K562 (cell line): ENCODE data around the gene CHST8. TPM values are rescaled to one million over a fixed set of nuclear protein-coding genes. Genes with fewer than 3 reads are reported as not detected.

Experiments
- ATAC-seq: fragments of 200-7000 bp; cut with Tn5 transposase; 3 replicates; pipeline ENCODE4 v1.9.1; 2020; ENCODE audit warnings: moderate library complexity
- BruUV-seq: library from RNA; stranded (reverse); fragments of 400-500 nt; replicated peaks from 2 replicates; lab custom pipeline; 2021; lab: Mats Ljungman, UMichigan
- CTCF ChIA-PET: fragments of 300-600 bp; formaldehyde crosslinking; extraction: SDS; loops from one replicate; lab custom pipeline; 2021; ENCODE audit warnings: low intra/inter-chr PET ratio; lab: Yijun Ruan, JAX
- POLR2A ChIA-PET: fragments of 300-600, 350-650 bp; sonication (Branson Sonifier 250); formaldehyde crosslinking; extraction: SDS; loops from one replicate; lab custom pipeline; 2021; ENCODE audit warnings: antibody characterized with exemption, inconsistent platforms; lab: Yijun Ruan, JAX
- DNase-seq, 4 experiments: peaks; one replicate each; pipeline versions ENCODE4 v3.0.0 to v3.0.0-alpha.2; 2011 to 2018; ENCODE audit warnings: low spot score in 3 of 4, mixed read lengths in 3 of 4; ENCODE audit errors: extremely low read depth in 1 of 4
- FAIRE-seq: peaks from 2 replicates; lab custom pipeline; 2011; peaks lifted over from hg19 to GRCh38; lab: Jason Lieb, UNC
- H2AFZ ChIP-seq: 2 replicates; pipeline ENCODE4 v1.6.0; 2011; ENCODE audit warnings: low read depth, low read length, control low read depth, inconsistent platforms
- H3K27ac ChIP-seq: fragments of 200-600 bp; 3 replicates; pipeline ENCODE4 v1.8.0; 2011; ENCODE audit warnings: low read depth, mild to moderate bottlenecking, control low read depth, inconsistent platforms, low read length, moderate library complexity, mixed read lengths; ENCODE audit errors: extremely low read depth
- H3K27me3 ChIP-seq, 2 experiments: fragments of 300-600 bp in 1 of 2; 2 replicates in 1 of 2; 3 replicates in 1 of 2; pipeline versions ENCODE4 v1.6.0 to v1.8.0; 2011; ENCODE audit warnings: inconsistent platforms in 2 of 2, low read length in 2 of 2, mild to moderate bottlenecking in 1 of 2, mixed read lengths in 1 of 2, moderate library complexity in 1 of 2; ENCODE audit not compliant: control insufficient read depth in 2 of 2, insufficient read depth in 2 of 2
- H3K36me3 ChIP-seq: fragments of 300-600 bp; 3 replicates; pipeline ENCODE4 v1.8.0; 2011; ENCODE audit warnings: mild to moderate bottlenecking, low read length, inconsistent platforms; ENCODE audit not compliant: control insufficient read depth, insufficient read depth
- H3K4me1 ChIP-seq, 2 experiments: fragments of 200-600 bp in 1 of 2; replicated peaks in 1 of 2; 2 replicates in 1 of 2; 3 replicates in 1 of 2; pipeline versions ENCODE4 v1.5.1 to v1.8.0; 2011; ENCODE audit warnings: inconsistent platforms in 2 of 2, low read length in 2 of 2, mild to moderate bottlenecking in 1 of 2, mixed read lengths in 1 of 2, moderate library complexity in 1 of 2; ENCODE audit not compliant: control insufficient read depth in 2 of 2, insufficient read depth in 2 of 2
- H3K4me2 ChIP-seq: 2 replicates; pipeline ENCODE4 v1.6.1; 2011; ENCODE audit warnings: low read length, control low read depth, inconsistent platforms, mixed read lengths; ENCODE audit not compliant: insufficient read depth
- H3K4me3 ChIP-seq: fragments of 200-600 bp; sonication (generic), shearing (Covaris generic); 2 replicates; pipeline ENCODE4 v1.5.1; 2016; ENCODE audit warnings: control low read depth, inconsistent platforms
- H3K79me2 ChIP-seq: fragments of 200-600 bp; 3 replicates; pipeline ENCODE4 v1.8.0; 2011; ENCODE audit warnings: low read length, inconsistent platforms; ENCODE audit not compliant: control insufficient read depth, insufficient read depth
- H3K9ac ChIP-seq, 2 experiments: 2 replicates each; pipeline versions ENCODE4 v1.6.0 to v1.6.1; 2011; ENCODE audit warnings: low read depth in 2 of 2, low read length in 2 of 2, control low read depth in 1 of 2, inconsistent platforms in 1 of 2, mild to moderate bottlenecking in 1 of 2, mixed read lengths in 1 of 2; ENCODE audit not compliant: insufficient read depth in 1 of 2
- H3K9me1 ChIP-seq: one replicate; pipeline ENCODE4 v1.6.0; 2011; ENCODE audit warnings: inconsistent platforms, mild to moderate bottlenecking, low read length, moderate library complexity; ENCODE audit not compliant: control insufficient read depth, insufficient read depth
- H3K9me3 ChIP-seq: replicated peaks from 2 replicates; pipeline ENCODE4 v1.5.1; 2011; ENCODE audit warnings: low read depth, low read length, inconsistent platforms; ENCODE audit not compliant: control insufficient read depth, insufficient read depth
- H4K20me1 ChIP-seq: replicated peaks from 2 replicates; pipeline ENCODE4 v1.6.1; 2011; ENCODE audit warnings: low read length, inconsistent platforms, mixed read lengths; ENCODE audit not compliant: control insufficient read depth, insufficient read depth
- ATF1 ChIP-seq, 2 experiments: fragments of 450-650 bp in 1 of 2; IDR thresholded peaks; 2 replicates each; pipeline ENCODE4 v1.6.1; 2016; ENCODE audit warnings: missing compliant biosample characterization in 1 of 2, missing genetic modification characterization in 1 of 2
- HNRNPK ChIP-seq: fragments of 200-400 bp; formaldehyde crosslinking; IDR thresholded peaks from one replicate; pipeline ENCODE4 v1.6.1; 2018; ENCODE audit warnings: mild to moderate bottlenecking, low read depth, low read length; ENCODE audit not compliant: poor library complexity, severe bottlenecking
- STAG1 ChIP-seq: sonication (generic); formaldehyde crosslinking; IDR thresholded peaks from 2 replicates; pipeline ENCODE4 v1.5.0; 2020; ENCODE audit warnings: missing genetic modification reagents, borderline replicate concordance
- TAF9B ChIP-seq: fragments of 450-650 bp; IDR thresholded peaks from 2 replicates; pipeline ENCODE4 v1.6.1; 2018; ENCODE audit warnings: mild to moderate bottlenecking; ENCODE audit not compliant: partially characterized antibody
- ZNF316 ChIP-seq: fragments of 450-650 bp; IDR thresholded peaks from 2 replicates; pipeline ENCODE4 v1.6.1; 2016
- WGBS: fragments of 100-300 bp; shearing (Covaris generic); methylation state at CpG from one replicate; pipeline ENCODE4 v1.1.6; 2016; ENCODE audit warnings: low coverage, mixed read lengths; ENCODE audit not compliant: insufficient coverage; ENCODE audit errors: missing lambda C conversion rate; 5-methylcytosine and 5-hydroxymethylcytosine counted together
- in situ Hi-C: fragments of 300-500 bp; cut with MboI; formaldehyde crosslinking; loops from 4 replicates; pipeline ENCODE4 v1.15.0; 2018; ENCODE audit warnings: inconsistent platforms, mixed read lengths
- intact Hi-C: fragments of 100-400 bp; cut with micrococcal nuclease; formaldehyde crosslinking; loops from 2 replicates; pipeline ENCODE4 v1.14.2; 2022
- polyA plus RNA-seq, 8 experiments: library from polyadenylated mRNA; depleted of rRNA in 4 of 8; stranded (reverse) in 5 of 8; unstranded in 3 of 8; fragments of >200 nt; fragmentation: Nextera tagmentation in 2 of 8; fragmentation: Illumina TruSeq in 1 of 8; extraction: Ambion mirVana in 2 of 8; extraction: Trizol in 1 of 8; gene quantifications; 2 replicates each; pipeline versions ENCODE4 v1.2.1 to v1.2.3, GENCODE V29; 2011 to 2014; ENCODE audit warnings: inconsistent platforms in 1 of 8, missing spikeins in 1 of 8
- total RNA-seq, 7 experiments: library from RNA; depleted of rRNA in 6 of 7; stranded (reverse); fragments of >200 nt in 6 of 7; fragmentation: Illumina TruSeq in 2 of 7; extraction: Trizol in 2 of 7; gene quantifications; 2 replicates each; pipeline versions ENCODE4 v1.2.1 to v1.2.3, GENCODE V29; 2011 to 2021; ENCODE audit warnings: low replicate concordance in 1 of 7
- TF ChIP-seq, protein P1 (sequence below): fragments of 250-450 bp; sonication (Bioruptor Pico); IDR thresholded peaks from 2 replicates; pipeline ENCODE4 v1.9.0; 2021; ENCODE audit warnings: mild to moderate bottlenecking, inconsistent platforms

The CHST8 gene
- total and polyA plus RNA-seq, 9 of the 15 experiments (the other 6 are each of a cell fraction or from before 2014, with no cell fraction given): 0.11 TPM; not detected in 8

- ChIA-PET CTCF (no interaction called here), POLR2A (no interaction called here)
- Histone ChIP-seq H3K27ac (no peak overlapping the region), H3K4me3 (no peak overlapping the region), H3K9ac (no peak overlapping the region), H3K9me1 (no peaks in the 10 kb centered on the region), H3K4me1 (no peaks in the 10 kb centered on the region), H2AFZ (no peak overlapping the region), H3K9me3 (no peaks in the 10 kb centered on the region), H3K79me2 (no peaks in the 10 kb centered on the region), H3K27me3 (peaks cover 7 to 17% of the 10 kb centered on the region in 2 experiments; a peak in 3 of 5 replicates), H3K36me3 (no peaks in the 10 kb centered on the region), H4K20me1 (no peaks in the 10 kb centered on the region), H3K4me2 (no peak overlapping the region)
- intact Hi-C loops: no loop called here
- no peak for TF ChIP-seq TAF9B
- no peak for TF ChIP-seq STAG1
- no peak for TF ChIP-seq ZNF316
- no peak for TF ChIP-seq ATF1 (CRISPR knock-in tag; IDR thresholded peaks at IDR 0.05)
- no peak for TF ChIP-seq ATF1 (tag; IDR thresholded peaks at IDR 0.05)
- TF ChIP-seq, protein P1, sequence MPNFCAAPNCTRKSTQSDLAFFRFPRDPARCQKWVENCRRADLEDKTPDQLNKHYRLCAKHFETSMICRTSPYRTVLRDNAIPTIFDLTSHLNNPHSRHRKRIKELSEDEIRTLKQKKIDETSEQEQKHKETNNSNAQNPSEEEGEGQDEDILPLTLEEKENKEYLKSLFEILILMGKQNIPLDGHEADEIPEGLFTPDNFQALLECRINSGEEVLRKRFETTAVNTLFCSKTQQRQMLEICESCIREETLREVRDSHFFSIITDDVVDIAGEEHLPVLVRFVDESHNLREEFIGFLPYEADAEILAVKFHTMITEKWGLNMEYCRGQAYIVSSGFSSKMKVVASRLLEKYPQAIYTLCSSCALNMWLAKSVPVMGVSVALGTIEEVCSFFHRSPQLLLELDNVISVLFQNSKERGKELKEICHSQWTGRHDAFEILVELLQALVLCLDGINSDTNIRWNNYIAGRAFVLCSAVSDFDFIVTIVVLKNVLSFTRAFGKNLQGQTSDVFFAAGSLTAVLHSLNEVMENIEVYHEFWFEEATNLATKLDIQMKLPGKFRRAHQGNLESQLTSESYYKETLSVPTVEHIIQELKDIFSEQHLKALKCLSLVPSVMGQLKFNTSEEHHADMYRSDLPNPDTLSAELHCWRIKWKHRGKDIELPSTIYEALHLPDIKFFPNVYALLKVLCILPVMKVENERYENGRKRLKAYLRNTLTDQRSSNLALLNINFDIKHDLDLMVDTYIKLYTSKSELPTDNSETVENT (CRISPR knock-in tag): no peak
- no peak for TF ChIP-seq HNRNPK
- DNase-seq (no peak), FAIRE-seq (no peak), ATAC-seq (no peak)
- no TSS peak for BruUV-seq
- in situ Hi-C loops: no loop called here
- WGBS: 15% methylated on average over 6 of the region's 6 CpGs
Observed at GRCh38 chr19:33647146-33647545, 25.4 kb downstream of the CHST8 start.
